Prostate gland (tissue), 2 donors: ENCODE results near the gene ZP1.

Source experiments
- CTCF ChIP-seq, 4 experiments: fragments of 200-600 bp in 2 of 4; fragments of 450-650 bp in 2 of 4; sonication (generic) in 2 of 4; IDR thresholded peaks; 1 replicate in 3 of 4; 2 replicates in 1 of 4; pipeline ENCODE4 v1.5.1; 2016 to 2019; ENCODE audit warnings: antibody characterized with exemption in 4 of 4, mild to moderate bottlenecking in 2 of 4, moderate library complexity in 2 of 4
- POLR2A ChIP-seq: fragments of 450-650 bp; IDR thresholded peaks from one replicate; pipeline ENCODE4 v1.6.1; 2016; ENCODE audit warnings: antibody characterized with exemption, mild to moderate bottlenecking
- POLR2AphosphoS5 ChIP-seq: sonication (generic); formaldehyde crosslinking; IDR thresholded peaks from one replicate; pipeline ENCODE4 v1.6.1; 2017; ENCODE audit warnings: antibody characterized with exemption

GRCh38 chr11:60918251-60918938, 51.1 kb downstream of the ZP1 start:
- no peak for TF ChIP-seq POLR2AphosphoS5
- TF ChIP-seq CTCF (IDR thresholded peaks at IDR 0.05) = no peak
- no peak for TF ChIP-seq POLR2A
